ENCODE results near the gene TMPRSS11D.

TMPRSS11D gene

GRCh38 chr4:67883902-67884301 lies at the start of gene TMPRSS11D:
TMPRSS11D (minus strand) TSS chr4:67884002; CDS start chr4:67883933, 69 bp downstream.
- no peak for DNase-seq

GRCh38 chr4:67933038-67933437 lies 49.2 kb upstream of the TMPRSS11D start:
- DNase-seq = no peak

GRCh38 chr4:67931256-67931655 lies 47.5 kb upstream of the TMPRSS11D start:
- DNase-seq = no peak

GRCh38 chr4:67929426-67929825 lies 45.6 kb upstream of the TMPRSS11D start:
- no peak for DNase-seq

- DNase-seq = no peak
Measured at GRCh38 chr4:67928546-67928945, 44.7 kb upstream of the TMPRSS11D start.

GRCh38 chr4:67927251-67927650 lies 43.4 kb upstream of the TMPRSS11D start:
- no peak for DNase-seq

- no peak for DNase-seq
Measured at GRCh38 chr4:67926485-67926884, 42.7 kb upstream of the TMPRSS11D start.

GRCh38 chr4:67922697-67923096 lies 38.9 kb upstream of the TMPRSS11D start:
- DNase-seq = no peak

- no peak for DNase-seq
Measured at GRCh38 chr4:67918428-67918827, 34.6 kb upstream of the TMPRSS11D start.

- DNase-seq = no peak
Measured at GRCh38 chr4:67915400-67915966, 31.7 kb upstream of the TMPRSS11D start.

GRCh38 chr4:67912080-67912479 lies 28.3 kb upstream of the TMPRSS11D start:
- no peak for DNase-seq

GRCh38 chr4:67911638-67912037 lies 27.8 kb upstream of the TMPRSS11D start:
- DNase-seq = no peak

- DNase-seq = no peak
Measured at GRCh38 chr4:67911141-67911540, 27.3 kb upstream of the TMPRSS11D start.

GRCh38 chr4:67910585-67910905 lies 26.7 kb upstream of the TMPRSS11D start:
- no peak for DNase-seq

- DNase-seq = no peak
Measured at GRCh38 chr4:67909905-67910584, 26.2 kb upstream of the TMPRSS11D start.

- no peak for DNase-seq
Measured at GRCh38 chr4:67907650-67908049, 23.8 kb upstream of the TMPRSS11D start.

- DNase-seq = no peak
Measured at GRCh38 chr4:67899096-67899495, 15.3 kb upstream of the TMPRSS11D start.

- no peak for DNase-seq
Measured at GRCh38 chr4:67897686-67898085, 13.9 kb upstream of the TMPRSS11D start.

GRCh38 chr4:67896421-67897065 lies 12.7 kb upstream of the TMPRSS11D start:
- no peak for DNase-seq

- DNase-seq = no peak
Measured at GRCh38 chr4:67894659-67895058, 10.9 kb upstream of the TMPRSS11D start.

- DNase-seq = no peak
Measured at GRCh38 chr4:67892905-67893304, 9.1 kb upstream of the TMPRSS11D start.

GRCh38 chr4:67892253-67892652 lies 8.5 kb upstream of the TMPRSS11D start:
- no peak for DNase-seq

- DNase-seq = no peak
Measured at GRCh38 chr4:67891645-67892044, 7.8 kb upstream of the TMPRSS11D start.

GRCh38 chr4:67886281-67886680 lies 2.5 kb upstream of the TMPRSS11D start:
- no peak for DNase-seq

- DNase-seq = no peak
Measured at GRCh38 chr4:67885762-67886161, 2.0 kb upstream of the TMPRSS11D start.

Measured in DMS 273 treated with DMSO at 0.1 percent for 48 hours (cell line).